Vagina (tissue), 2 donors: Measurements from ENCODE around the gene CD81.

Source experiments
- POLR2A ChIP-seq, 2 donors: fragments of 450-650 bp; IDR thresholded peaks; one replicate each; pipeline ENCODE4 v1.6.1; 2017; ENCODE audit warnings: antibody characterized with exemption in 2 of 2, mild to moderate bottlenecking in 2 of 2, moderate library complexity in 2 of 2
- POLR2AphosphoS5 ChIP-seq, 2 donors: sonication (generic); formaldehyde crosslinking; IDR thresholded peaks; one replicate each; pipeline ENCODE4 v1.9.0; 2017; ENCODE audit warnings: antibody characterized with exemption in 2 of 2, mild to moderate bottlenecking in 2 of 2, low read depth in 1 of 2; ENCODE audit not compliant: insufficient read depth in 1 of 2
- TF ChIP-seq, protein P1 (sequence below), 3 experiments: fragments of 450-650 bp in 2 of 3; fragments of 200-600 bp in 1 of 3; sonication (generic) in 1 of 3; IDR thresholded peaks; one replicate each; pipeline ENCODE4 v1.5.1; 2017 to 2019; ENCODE audit warnings: antibody characterized with exemption in 3 of 3, mild to moderate bottlenecking in 2 of 3, moderate library complexity in 2 of 3

- TF ChIP-seq POLR2A (IDR thresholded peaks at IDR 0.05) (no peak), POLR2AphosphoS5 (IDR thresholded peaks at IDR 0.05; ENCODE audit: insufficient read depth in 1 of 2, low read depth in 1 of 2) (no peak)
- TF ChIP-seq, protein P1, sequence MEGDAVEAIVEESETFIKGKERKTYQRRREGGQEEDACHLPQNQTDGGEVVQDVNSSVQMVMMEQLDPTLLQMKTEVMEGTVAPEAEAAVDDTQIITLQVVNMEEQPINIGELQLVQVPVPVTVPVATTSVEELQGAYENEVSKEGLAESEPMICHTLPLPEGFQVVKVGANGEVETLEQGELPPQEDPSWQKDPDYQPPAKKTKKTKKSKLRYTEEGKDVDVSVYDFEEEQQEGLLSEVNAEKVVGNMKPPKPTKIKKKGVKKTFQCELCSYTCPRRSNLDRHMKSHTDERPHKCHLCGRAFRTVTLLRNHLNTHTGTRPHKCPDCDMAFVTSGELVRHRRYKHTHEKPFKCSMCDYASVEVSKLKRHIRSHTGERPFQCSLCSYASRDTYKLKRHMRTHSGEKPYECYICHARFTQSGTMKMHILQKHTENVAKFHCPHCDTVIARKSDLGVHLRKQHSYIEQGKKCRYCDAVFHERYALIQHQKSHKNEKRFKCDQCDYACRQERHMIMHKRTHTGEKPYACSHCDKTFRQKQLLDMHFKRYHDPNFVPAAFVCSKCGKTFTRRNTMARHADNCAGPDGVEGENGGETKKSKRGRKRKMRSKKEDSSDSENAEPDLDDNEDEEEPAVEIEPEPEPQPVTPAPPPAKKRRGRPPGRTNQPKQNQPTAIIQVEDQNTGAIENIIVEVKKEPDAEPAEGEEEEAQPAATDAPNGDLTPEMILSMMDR (IDR thresholded peaks at IDR 0.05) = no peak
Observed at GRCh38 chr11:2415601-2416380, 38.7 kb downstream of the CD81 start.
